HG03097 (cell line): ENCODE measurements around the gene MYH11.
"Not testable (repeated sequence)": the region's sequence is repeated elsewhere in the genome, so short reads cannot be mapped to it uniquely, and the experiment has no call there.

Experiments
- ATAC-seq: cut with Tn5 transposase; IDR thresholded peaks from one replicate; pipeline ENCODE4 v1.9.1; 2021; ENCODE audit not compliant: unreplicated experiment, low FRiP score

The MYH11 gene

GRCh38 chr16:15879255-15879811 lies 22.5 kb upstream of the MYH11 start:
- no peak for ATAC-seq

- no peak for ATAC-seq
Observed at GRCh38 chr16:15876503-15876902, 19.7 kb upstream of the MYH11 start.

- ATAC-seq: no peak
Observed at GRCh38 chr16:15874745-15875314, 18.0 kb upstream of the MYH11 start.

- ATAC-seq: no peak
Observed at GRCh38 chr16:15873737-15874136, 16.9 kb upstream of the MYH11 start.

- no peak for ATAC-seq
Observed at GRCh38 chr16:15873301-15873700, 16.5 kb upstream of the MYH11 start.

GRCh38 chr16:15870011-15870410 lies 13.2 kb upstream of the MYH11 start:
- ATAC-seq: no peak

- no peak for ATAC-seq
Observed at GRCh38 chr16:15866451-15866850, 9.6 kb upstream of the MYH11 start.

- no peak for ATAC-seq
Observed at GRCh38 chr16:15865742-15866141, 8.9 kb upstream of the MYH11 start.

GRCh38 chr16:15864939-15865338 lies 8.1 kb upstream of the MYH11 start:
- no peak for ATAC-seq

- no peak for ATAC-seq
Observed at GRCh38 chr16:15861996-15862395, 5.2 kb upstream of the MYH11 start.

- ATAC-seq: no peak
Observed at GRCh38 chr16:15858921-15859668, 2.3 kb upstream of the MYH11 start.

- ATAC-seq: no peak
Observed at GRCh38 chr16:15857724-15858560, 1.1 kb upstream of the MYH11 start.

- ATAC-seq: no peak
Observed at GRCh38 chr16:15856182-15856581, 646 bp downstream of the MYH11 start.

- no peak for ATAC-seq
Observed at GRCh38 chr16:15855704-15856003, 1.2 kb downstream of the MYH11 start.

GRCh38 chr16:15854906-15855703 lies 1.7 kb downstream of the MYH11 start:
- no peak for ATAC-seq

- no peak for ATAC-seq
Observed at GRCh38 chr16:15854061-15854460, 2.8 kb downstream of the MYH11 start.

- no peak for ATAC-seq
Observed at GRCh38 chr16:15853021-15853420, 3.8 kb downstream of the MYH11 start.

- ATAC-seq: not testable (repeated sequence)
Observed at GRCh38 chr16:15850555-15850954, 6.3 kb downstream of the MYH11 start.

- ATAC-seq: no peak
Observed at GRCh38 chr16:15849209-15849981, 7.4 kb downstream of the MYH11 start.

GRCh38 chr16:15847611-15848175 lies 9.1 kb downstream of the MYH11 start:
- no peak for ATAC-seq
